K562 (cell line): ENCODE data around the gene NDFIP1. TPM values are rescaled to one million over a fixed set of nuclear protein-coding genes. Genes with fewer than 3 reads are reported as not detected.

Source experiments
- ATAC-seq: fragments of 200-7000 bp; cut with Tn5 transposase; 3 replicates; pipeline ENCODE4 v1.9.1; 2020; ENCODE audit warnings: moderate library complexity
- BruUV-seq: library from RNA; stranded (reverse); fragments of 400-500 nt; replicated peaks from 2 replicates; lab custom pipeline; 2021; lab: Mats Ljungman, UMichigan
- CTCF ChIA-PET: fragments of 300-600 bp; formaldehyde crosslinking; extraction: SDS; loops from one replicate; lab custom pipeline; 2021; ENCODE audit warnings: low intra/inter-chr PET ratio; lab: Yijun Ruan, JAX
- POLR2A ChIA-PET: fragments of 300-600, 350-650 bp; sonication (Branson Sonifier 250); formaldehyde crosslinking; extraction: SDS; loops from one replicate; lab custom pipeline; 2021; ENCODE audit warnings: antibody characterized with exemption, inconsistent platforms; lab: Yijun Ruan, JAX
- DNase-seq, 4 experiments: peaks; one replicate each; pipeline versions ENCODE4 v3.0.0 to v3.0.0-alpha.2; 2011 to 2018; ENCODE audit warnings: low spot score in 3 of 4, mixed read lengths in 3 of 4; ENCODE audit errors: extremely low read depth in 1 of 4
- FAIRE-seq: peaks from 2 replicates; lab custom pipeline; 2011; peaks lifted over from hg19 to GRCh38; lab: Jason Lieb, UNC
- H2AFZ ChIP-seq: 2 replicates; pipeline ENCODE4 v1.6.0; 2011; ENCODE audit warnings: low read depth, low read length, control low read depth, inconsistent platforms
- H3K27ac ChIP-seq: fragments of 200-600 bp; 3 replicates; pipeline ENCODE4 v1.8.0; 2011; ENCODE audit warnings: low read depth, mild to moderate bottlenecking, control low read depth, inconsistent platforms, low read length, moderate library complexity, mixed read lengths; ENCODE audit errors: extremely low read depth
- H3K27me3 ChIP-seq, 2 experiments: fragments of 300-600 bp in 1 of 2; 2 replicates in 1 of 2; 3 replicates in 1 of 2; pipeline versions ENCODE4 v1.6.0 to v1.8.0; 2011; ENCODE audit warnings: inconsistent platforms in 2 of 2, low read length in 2 of 2, mild to moderate bottlenecking in 1 of 2, mixed read lengths in 1 of 2, moderate library complexity in 1 of 2; ENCODE audit not compliant: control insufficient read depth in 2 of 2, insufficient read depth in 2 of 2
- H3K36me3 ChIP-seq: fragments of 300-600 bp; 3 replicates; pipeline ENCODE4 v1.8.0; 2011; ENCODE audit warnings: mild to moderate bottlenecking, low read length, inconsistent platforms; ENCODE audit not compliant: control insufficient read depth, insufficient read depth
- H3K4me1 ChIP-seq, 2 experiments: fragments of 200-600 bp in 1 of 2; replicated peaks in 1 of 2; 2 replicates in 1 of 2; 3 replicates in 1 of 2; pipeline versions ENCODE4 v1.5.1 to v1.8.0; 2011; ENCODE audit warnings: inconsistent platforms in 2 of 2, low read length in 2 of 2, mild to moderate bottlenecking in 1 of 2, mixed read lengths in 1 of 2, moderate library complexity in 1 of 2; ENCODE audit not compliant: control insufficient read depth in 2 of 2, insufficient read depth in 2 of 2
- H3K4me2 ChIP-seq: 2 replicates; pipeline ENCODE4 v1.6.1; 2011; ENCODE audit warnings: low read length, control low read depth, inconsistent platforms, mixed read lengths; ENCODE audit not compliant: insufficient read depth
- H3K4me3 ChIP-seq: fragments of 200-600 bp; sonication (generic), shearing (Covaris generic); 2 replicates; pipeline ENCODE4 v1.5.1; 2016; ENCODE audit warnings: control low read depth, inconsistent platforms
- H3K79me2 ChIP-seq: fragments of 200-600 bp; 3 replicates; pipeline ENCODE4 v1.8.0; 2011; ENCODE audit warnings: low read length, inconsistent platforms; ENCODE audit not compliant: control insufficient read depth, insufficient read depth
- H3K9ac ChIP-seq, 2 experiments: 2 replicates each; pipeline versions ENCODE4 v1.6.0 to v1.6.1; 2011; ENCODE audit warnings: low read depth in 2 of 2, low read length in 2 of 2, control low read depth in 1 of 2, inconsistent platforms in 1 of 2, mild to moderate bottlenecking in 1 of 2, mixed read lengths in 1 of 2; ENCODE audit not compliant: insufficient read depth in 1 of 2
- H3K9me1 ChIP-seq: one replicate; pipeline ENCODE4 v1.6.0; 2011; ENCODE audit warnings: inconsistent platforms, mild to moderate bottlenecking, low read length, moderate library complexity; ENCODE audit not compliant: control insufficient read depth, insufficient read depth
- H3K9me3 ChIP-seq: replicated peaks from 2 replicates; pipeline ENCODE4 v1.5.1; 2011; ENCODE audit warnings: low read depth, low read length, inconsistent platforms; ENCODE audit not compliant: control insufficient read depth, insufficient read depth
- H4K20me1 ChIP-seq: replicated peaks from 2 replicates; pipeline ENCODE4 v1.6.1; 2011; ENCODE audit warnings: low read length, inconsistent platforms, mixed read lengths; ENCODE audit not compliant: control insufficient read depth, insufficient read depth
- MEF2A ChIP-seq: IDR thresholded peaks from 2 replicates; pipeline ENCODE4 v1.6.1; 2011; ENCODE audit warnings: low read depth, mild to moderate bottlenecking, low read length, moderate library complexity; ENCODE audit not compliant: control insufficient read depth
- MNT ChIP-seq, 2 experiments: fragments of 450-650 bp; conservative IDR thresholded peaks; 2 replicates each; pipeline ENCODE4 v1.6.1; 2017; ENCODE audit warnings: mild to moderate bottlenecking in 2 of 2, moderate library complexity in 2 of 2
- NRF1 ChIP-seq, 2 experiments: fragments of 450-650 bp; IDR thresholded peaks in 1 of 2; conservative IDR thresholded peaks in 1 of 2; 2 replicates each; pipeline ENCODE4 v1.6.1; 2014; ENCODE audit warnings: mild to moderate bottlenecking in 2 of 2
- SMAD2 ChIP-seq: fragments of 150-350 bp; IDR thresholded peaks from 2 replicates; pipeline ENCODE4 v1.6.1; 2014; ENCODE audit warnings: low read depth, mild to moderate bottlenecking, low read length
- SRSF1 ChIP-seq: fragments of 200-400 bp; formaldehyde crosslinking; IDR thresholded peaks from 2 replicates; pipeline ENCODE4 v1.6.1; 2017; ENCODE audit warnings: mild to moderate bottlenecking, low read depth, low read length, moderate library complexity
- ZC3H8 ChIP-seq: fragments of 450-650 bp; IDR thresholded peaks from 2 replicates; pipeline ENCODE4 v1.6.1; 2017
- ZNF217 ChIP-seq: sonication (generic); formaldehyde crosslinking; IDR thresholded peaks from 2 replicates; pipeline ENCODE4 v1.8.0; 2022; ENCODE audit warnings: mild to moderate bottlenecking, missing genetic modification reagents
- WGBS: fragments of 100-300 bp; shearing (Covaris generic); methylation state at CpG from one replicate; pipeline ENCODE4 v1.1.6; 2016; ENCODE audit warnings: low coverage, mixed read lengths; ENCODE audit not compliant: insufficient coverage; ENCODE audit errors: missing lambda C conversion rate; 5-methylcytosine and 5-hydroxymethylcytosine counted together
- in situ Hi-C: fragments of 300-500 bp; cut with MboI; formaldehyde crosslinking; loops from 4 replicates; pipeline ENCODE4 v1.15.0; 2018; ENCODE audit warnings: inconsistent platforms, mixed read lengths
- intact Hi-C: fragments of 100-400 bp; cut with micrococcal nuclease; formaldehyde crosslinking; loops from 2 replicates; pipeline ENCODE4 v1.14.2; 2022
- polyA plus RNA-seq, 8 experiments: library from polyadenylated mRNA; depleted of rRNA in 4 of 8; stranded (reverse) in 5 of 8; unstranded in 3 of 8; fragments of >200 nt; fragmentation: Nextera tagmentation in 2 of 8; fragmentation: Illumina TruSeq in 1 of 8; extraction: Ambion mirVana in 2 of 8; extraction: Trizol in 1 of 8; gene quantifications; 2 replicates each; pipeline versions ENCODE4 v1.2.1 to v1.2.3, GENCODE V29; 2011 to 2014; ENCODE audit warnings: inconsistent platforms in 1 of 8, missing spikeins in 1 of 8
- total RNA-seq, 7 experiments: library from RNA; depleted of rRNA in 6 of 7; stranded (reverse); fragments of >200 nt in 6 of 7; fragmentation: Illumina TruSeq in 2 of 7; extraction: Trizol in 2 of 7; gene quantifications; 2 replicates each; pipeline versions ENCODE4 v1.2.1 to v1.2.3, GENCODE V29; 2011 to 2021; ENCODE audit warnings: low replicate concordance in 1 of 7

The NDFIP1 gene
- total and polyA plus RNA-seq, 9 of the 15 experiments (the other 6 are each of a cell fraction or from before 2014, with no cell fraction given), result 5.3 to 37.5 (median 31.9) TPM

GRCh38 chr5:142102980-142103740 is 5.4 kb upstream of the NDFIP1 start (continued):
- TF ChIP-seq SRSF1 (no peak), ZC3H8 (no peak), MNT (conservative IDR thresholded peaks at IDR 0.05) (no peak)

DNA sequence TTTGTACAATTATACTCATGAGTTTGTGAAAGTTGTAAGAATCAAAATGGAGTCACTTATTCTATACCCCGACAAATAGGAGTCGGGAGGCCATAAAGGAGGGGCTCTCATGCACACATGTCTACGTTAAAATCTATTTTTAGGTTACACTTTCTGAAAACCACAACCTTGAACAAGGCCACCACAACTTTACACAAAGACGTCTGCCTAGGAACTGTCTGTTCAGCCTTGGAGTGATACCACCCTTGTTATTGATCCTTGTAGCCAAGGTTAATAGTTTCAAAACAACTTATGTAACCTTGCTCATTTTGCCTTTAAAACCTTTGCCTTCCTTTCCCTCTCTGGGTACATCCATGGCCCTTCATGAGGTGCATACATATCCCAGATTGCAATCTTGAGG is 4.1 kb upstream of the NDFIP1 start:
- H4K20me1 ChIP-seq, result no peaks in the 10 kb centered on the region
- no peaks in the 10 kb centered on the region for H3K36me3 ChIP-seq
- H3K4me1 ChIP-seq, result peaks cover 12 to 13% of the 10 kb centered on the region in 2 experiments
- H3K27ac ChIP-seq, result no peak overlapping the region
- peaks cover 8% of the 10 kb centered on the region for H3K79me2 ChIP-seq
- intact Hi-C loops, result no loop called here
- ChIA-PET CTCF (no interaction called here), POLR2A (interaction anchor here (0.6 kb wide), 1 partner anchor 77 kb away, joined by 3 read pairs; no protein-coding TSS in a partner anchor)
- no peaks in the 10 kb centered on the region for H3K27me3 ChIP-seq
- in situ Hi-C loops, result no loop called here
- H3K4me3 ChIP-seq, result no peak overlapping the region
- TF ChIP-seq SMAD2 (no peak), MEF2A (peak; percentile 83), NRF1 (conservative IDR thresholded peaks at IDR 0.05 in 1 of 2, IDR thresholded peaks at IDR 0.05 in 1 of 2) (no peak), ZNF217 (CRISPR knock-in tag) (no peak)
- H2AFZ ChIP-seq, result peak overlapping the region; percentile 65
- BruUV-seq, result no TSS peak
- no peak for ATAC-seq
- H3K9me3 ChIP-seq, result no peaks in the 10 kb centered on the region
- no peaks in the 10 kb centered on the region for H3K9me1 ChIP-seq
- peak; percentile 52 for FAIRE-seq
- 24% methylated on average over 4 of the region's 4 CpGs for WGBS
- H3K9ac ChIP-seq, result no peak overlapping the region
- no peak overlapping the region for H3K4me2 ChIP-seq
- no peak for DNase-seq
